HG02852 (cell line): ENCODE results near the gene AFG1L.
"Not testable (repeated sequence)": the region's sequence is repeated elsewhere in the genome, so short reads cannot be mapped to it uniquely, and the experiment has no call there.

ENCODE experiments used
- ATAC-seq: cut with Tn5 transposase; IDR thresholded peaks from one replicate; pipeline ENCODE4 v1.9.1; 2021; ENCODE audit warnings: mild to moderate bottlenecking, moderate library complexity; ENCODE audit not compliant: unreplicated experiment

The AFG1L gene

DNA sequence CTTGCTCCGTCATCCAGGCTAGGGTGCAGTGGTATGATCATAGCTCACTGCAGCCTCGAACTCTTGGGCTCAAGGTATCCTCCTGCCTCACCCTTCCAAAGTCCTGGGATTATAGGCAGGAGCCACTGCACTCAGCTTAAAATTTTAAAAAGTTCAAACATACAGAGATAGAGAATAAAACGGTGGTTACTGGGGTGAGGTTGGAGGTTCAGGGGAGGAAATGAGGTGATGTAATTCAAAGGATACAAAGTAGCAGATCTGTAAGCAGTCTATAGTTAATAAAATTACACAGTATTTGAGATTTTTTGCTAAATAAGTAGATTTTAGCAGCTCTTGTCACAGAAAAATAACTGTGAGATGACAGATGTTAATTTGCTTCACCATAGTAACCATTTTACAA lies 7.5 kb upstream of the AFG1L start:
- no peak for ATAC-seq

- ATAC-seq = no peak
Measured at GRCh38 chr6:108288742-108289141, 6.1 kb upstream of the AFG1L start.

GRCh38 chr6:108291091-108291490 lies 3.8 kb upstream of the AFG1L start:
- no peak for ATAC-seq

GRCh38 chr6:108292561-108292960 lies 2.3 kb upstream of the AFG1L start:
- ATAC-seq = not testable (repeated sequence)

DNA sequence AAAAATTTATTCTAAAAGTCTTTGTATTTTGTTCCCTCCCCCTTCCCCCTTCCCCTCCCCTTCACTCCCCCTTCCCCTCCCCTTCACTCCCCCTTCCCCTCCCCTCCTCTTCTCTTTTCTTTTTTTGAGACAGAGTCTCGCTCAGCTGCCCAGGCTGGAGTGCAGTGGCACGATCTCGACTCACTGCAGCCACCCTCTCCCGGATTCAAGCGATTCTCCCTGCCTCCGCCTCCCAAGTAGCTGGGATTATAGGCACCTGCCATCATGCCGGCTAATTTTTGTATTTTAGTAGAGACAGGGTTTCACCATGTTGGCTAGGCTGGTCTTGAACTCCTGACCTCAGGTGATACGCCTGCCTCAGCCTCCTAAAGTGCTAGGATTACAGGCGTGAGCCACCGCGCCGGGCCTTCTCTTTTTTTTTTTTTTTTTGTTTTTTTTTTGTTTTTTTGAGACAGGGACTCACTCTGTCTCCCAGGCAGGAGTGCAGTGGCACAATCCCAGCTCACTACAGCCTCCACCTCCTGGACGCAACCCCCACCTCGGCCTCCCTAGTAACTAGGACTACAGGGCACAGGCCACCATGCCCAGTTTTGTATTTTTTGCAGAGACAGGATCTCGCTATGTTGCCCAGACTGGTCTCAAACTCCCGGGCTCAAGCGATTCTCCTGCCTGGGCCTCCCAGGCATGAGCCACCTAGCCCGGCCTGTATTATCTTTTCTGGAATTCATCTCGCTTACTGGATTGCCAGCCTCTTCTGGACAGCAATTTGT lies 1.1 kb upstream of the AFG1L start:
- no peak for ATAC-seq

DNA sequence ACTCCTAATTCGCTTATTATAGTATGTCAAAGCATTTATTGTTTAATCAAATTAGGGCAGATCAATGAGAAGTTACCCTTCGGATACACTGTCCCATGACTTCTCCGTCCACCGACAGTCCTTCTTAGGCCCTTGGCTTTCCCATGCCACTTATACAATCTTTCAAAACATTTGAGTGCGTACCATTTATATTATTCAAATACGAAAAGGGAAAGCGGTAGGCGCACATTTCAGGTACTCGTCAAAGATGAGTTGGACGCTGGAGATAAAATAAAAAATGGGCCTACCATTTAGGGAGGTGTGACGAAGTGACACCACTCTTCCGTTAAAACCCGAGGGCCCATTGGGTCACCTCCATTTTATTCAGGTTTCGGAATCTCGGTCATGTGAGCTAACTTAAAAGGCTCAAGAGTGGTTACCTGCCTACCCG lies 542 bp upstream of the AFG1L start:
- ATAC-seq = peak; percentile 28

- ATAC-seq = no peak
Measured at GRCh38 chr6:108295676-108296075, 822 bp downstream of the AFG1L start.

GRCh38 chr6:108302386-108302785 lies 7.5 kb downstream of the AFG1L start:
- no peak for ATAC-seq

DNA sequence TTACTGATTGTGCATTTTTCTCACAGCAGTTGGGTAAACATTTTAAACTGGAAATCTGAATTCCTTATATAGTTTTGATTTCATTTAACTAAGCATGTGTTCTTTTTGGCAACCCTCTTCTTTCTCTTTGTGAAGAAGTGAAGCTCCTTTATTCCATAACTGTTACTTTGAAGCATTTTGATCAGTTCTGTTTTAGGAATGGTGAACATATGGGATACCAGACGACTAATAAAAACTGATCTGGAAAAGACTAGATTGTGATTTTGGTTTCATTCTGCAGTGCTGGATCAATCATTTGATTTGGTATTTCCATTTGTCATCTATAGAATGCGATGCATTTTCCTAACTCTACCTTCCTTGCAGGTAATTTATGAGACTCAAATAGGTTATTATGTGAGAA lies 9.8 kb downstream of the AFG1L start:
- no peak for ATAC-seq

GRCh38 chr6:108308641-108309040 lies 13.8 kb downstream of the AFG1L start:
- not testable (repeated sequence) for ATAC-seq

DNA sequence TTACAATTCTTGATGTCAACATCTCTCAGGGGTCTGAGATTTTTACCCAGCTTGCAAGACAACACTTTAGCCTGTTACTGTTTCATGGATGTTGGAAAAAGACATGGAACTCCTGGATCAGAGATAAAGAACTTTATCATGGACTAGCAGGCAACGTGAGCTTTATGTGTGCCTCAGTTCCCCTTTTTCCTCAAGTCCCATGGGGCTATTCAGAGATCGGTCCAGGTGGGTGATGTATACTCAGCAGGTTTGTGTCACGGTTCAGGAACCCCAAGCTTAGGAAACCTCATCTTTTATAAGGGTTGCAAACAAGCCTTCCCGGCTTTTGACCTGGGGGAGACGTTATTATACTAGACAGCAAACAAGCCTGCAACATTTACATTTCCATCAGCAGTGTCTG lies 15.0 kb downstream of the AFG1L start:
- ATAC-seq = no peak

GRCh38 chr6:108312605-108313004 lies 17.8 kb downstream of the AFG1L start:
- no peak for ATAC-seq

- ATAC-seq = no peak
Measured at GRCh38 chr6:108321253-108321747, 26.4 kb downstream of the AFG1L start.

DNA sequence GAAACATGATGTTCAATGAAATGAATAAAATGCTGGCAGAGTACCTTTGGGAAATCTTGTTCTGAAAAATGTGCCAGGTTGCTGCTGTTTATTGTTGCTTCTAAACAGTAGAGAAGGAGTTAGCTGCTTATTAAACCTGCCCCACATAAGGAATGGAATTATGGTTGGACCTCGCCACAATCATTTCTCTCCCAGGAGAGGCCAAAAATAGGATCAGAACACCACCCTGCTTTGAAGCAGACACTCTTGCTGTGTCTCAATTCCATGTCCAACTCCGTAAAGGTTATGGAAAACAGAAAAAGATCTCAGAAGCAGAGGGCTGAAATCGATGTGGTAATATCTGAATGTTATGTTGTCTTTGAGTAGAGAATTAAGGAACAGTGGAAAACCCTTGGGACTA lies 27.9 kb downstream of the AFG1L start:
- no peak for ATAC-seq

DNA sequence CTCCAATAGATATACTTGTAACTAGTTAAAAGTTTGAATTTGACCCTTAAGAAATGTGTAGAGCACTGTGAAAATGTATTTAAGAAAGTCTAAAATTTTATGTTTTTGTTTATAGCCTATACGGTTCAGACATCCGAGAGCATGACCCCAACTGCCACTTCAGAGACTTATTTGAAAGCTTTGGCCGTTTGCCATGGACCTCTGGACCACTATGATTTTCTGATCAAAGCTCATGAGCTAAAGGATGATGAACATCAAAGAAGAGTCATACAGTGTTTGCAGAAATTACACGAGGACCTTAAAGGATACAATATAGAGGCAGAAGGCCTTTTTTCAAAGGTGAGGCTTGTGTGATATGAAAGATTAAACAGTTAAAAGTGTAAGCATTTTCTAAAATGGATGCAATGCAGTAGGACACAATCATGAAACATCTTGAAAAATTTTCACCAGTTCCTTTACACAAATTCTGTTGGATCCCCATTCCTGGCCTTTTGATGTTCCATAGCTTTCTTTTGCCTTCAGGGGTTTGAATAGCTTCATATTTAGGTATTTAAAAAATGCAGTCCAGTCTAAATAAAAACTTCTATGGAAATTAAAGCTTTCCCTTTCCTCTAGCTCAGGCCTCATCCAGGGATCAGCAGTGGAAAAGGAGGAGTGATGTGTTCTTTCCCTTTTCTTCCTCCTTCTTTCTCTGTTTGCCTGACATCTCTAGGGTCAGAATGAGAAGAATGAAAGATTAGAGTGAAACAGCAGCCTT lies 29.0 kb downstream of the AFG1L start:
- no peak for ATAC-seq

DNA sequence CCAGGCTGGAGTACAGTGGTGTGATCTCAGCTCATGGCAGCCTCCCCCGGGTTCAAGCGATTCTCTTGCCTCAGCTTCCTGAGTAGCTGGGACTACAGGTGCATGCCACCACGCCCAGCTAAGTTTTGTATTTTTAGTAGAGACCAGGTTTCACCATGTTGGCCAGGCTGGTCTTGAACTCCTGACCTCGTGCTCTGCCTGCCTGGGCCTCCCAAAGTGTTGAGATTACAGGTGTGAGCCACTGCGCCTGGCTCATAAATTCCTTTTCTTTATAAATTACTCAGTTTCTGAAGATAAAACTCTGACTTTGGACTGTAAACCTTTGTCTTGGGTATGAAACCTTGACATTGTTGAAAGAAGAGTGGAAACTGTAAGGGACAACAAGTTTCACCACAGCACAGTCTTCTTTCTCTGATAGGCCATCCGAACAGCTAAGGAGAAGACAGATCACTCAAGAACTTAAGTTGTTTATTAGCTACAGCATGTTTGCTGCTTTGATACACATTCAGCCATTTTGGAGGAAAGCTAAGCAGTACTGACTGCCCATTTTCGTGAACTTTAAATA lies 35.4 kb downstream of the AFG1L start:
- ATAC-seq = not testable (repeated sequence)

- ATAC-seq = no peak
Measured at GRCh38 chr6:108330806-108331205, 36.0 kb downstream of the AFG1L start.

DNA sequence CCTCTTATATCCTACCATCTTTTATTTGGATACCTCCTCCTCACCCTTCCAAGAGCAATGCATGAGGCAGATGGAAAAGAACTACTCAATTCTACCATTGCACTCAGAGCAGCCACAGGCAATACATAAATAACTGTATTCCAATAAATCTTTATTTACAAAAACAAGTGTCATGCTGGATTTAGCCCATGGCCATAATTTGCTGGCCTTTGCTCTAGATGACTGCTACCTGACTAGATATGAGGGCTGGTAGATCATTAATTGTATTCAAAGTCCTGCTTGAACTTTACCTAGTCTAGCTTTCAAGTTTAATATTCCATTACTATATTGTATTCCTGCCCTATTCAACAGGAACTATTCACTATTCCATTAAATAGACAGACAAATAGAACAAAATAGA lies 37.1 kb downstream of the AFG1L start:
- no peak for ATAC-seq

DNA sequence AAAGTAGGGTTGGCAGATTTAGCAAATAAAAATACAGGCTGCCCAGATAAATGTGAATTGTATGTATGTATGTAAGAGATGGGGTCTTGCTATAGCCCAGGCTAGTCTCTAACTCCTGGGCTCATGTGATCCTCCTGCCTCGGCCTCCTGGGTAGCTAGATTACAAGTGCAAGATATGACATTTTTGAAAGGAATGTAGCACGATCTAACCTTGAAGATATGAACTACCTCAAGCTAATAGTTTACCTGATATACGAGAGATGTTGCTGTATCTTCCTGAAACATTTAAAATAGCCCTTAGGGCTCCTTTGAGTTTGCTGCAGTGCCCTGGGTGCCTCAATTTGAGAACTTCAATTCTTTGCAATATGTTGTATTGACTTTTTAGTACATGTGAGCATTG lies 42.1 kb downstream of the AFG1L start:
- no peak for ATAC-seq

DNA sequence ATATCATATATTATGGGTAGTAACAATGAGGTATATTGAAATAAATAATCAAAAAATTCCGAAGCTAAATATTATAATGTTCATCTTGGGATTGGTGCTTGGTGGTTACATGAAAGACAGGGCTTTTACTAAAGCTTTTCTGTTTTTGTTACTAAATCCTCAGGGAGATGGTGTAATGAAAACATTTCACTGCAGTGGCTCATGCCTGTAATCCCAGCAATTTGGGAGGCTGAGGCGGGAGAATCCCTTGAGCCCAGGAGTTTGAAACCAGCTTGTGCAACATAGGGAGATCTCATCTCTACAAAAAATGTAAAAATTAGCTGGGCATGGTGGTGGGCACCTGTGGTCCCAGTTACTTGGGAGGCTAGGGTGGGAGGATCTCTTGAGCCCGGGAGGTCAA lies 42.9 kb downstream of the AFG1L start:
- no peak for ATAC-seq

- ATAC-seq = no peak
Measured at GRCh38 chr6:108341372-108341771, 46.5 kb downstream of the AFG1L start.

- ATAC-seq = no peak
Measured at GRCh38 chr6:108343894-108344293, 49.0 kb downstream of the AFG1L start.
